HCT116 (cell line): ENCODE measurements around the gene CTIF.

ENCODE experiments used
- CEBPB ChIP-seq: IDR thresholded peaks from 2 replicates; pipeline ENCODE4 v1.6.1; 2012; ENCODE audit warnings: low read depth
- CTCF ChIP-seq, 3 experiments: fragments of 200-600 bp in 1 of 3; sonication (generic) in 1 of 3; IDR thresholded peaks in 2 of 3; conservative IDR thresholded peaks in 1 of 3; 2 replicates each; pipeline ENCODE4 v1.5.1; 2012 to 2017; ENCODE audit warnings: low read depth in 2 of 3, low read length in 2 of 3, antibody characterized with exemption in 1 of 3, borderline replicate concordance in 1 of 3, control low read depth in 1 of 3, mild to moderate bottlenecking in 1 of 3, mixed read lengths in 1 of 3, mixed run types in 1 of 3, moderate library complexity in 1 of 3; ENCODE audit not compliant: insufficient read depth in 1 of 3
- ELF1 ChIP-seq: IDR thresholded peaks from 2 replicates; pipeline ENCODE4 v1.6.1; 2012; ENCODE audit warnings: low read depth, borderline replicate concordance
- EZH2 ChIP-seq: fragments of 200-600 bp; sonication (generic); IDR thresholded peaks from 2 replicates; pipeline ENCODE4 v1.6.1; 2017; ENCODE audit warnings: antibody characterized with exemption, mixed run types
- EZH2phosphoT487 ChIP-seq: fragments of 200-600 bp; IDR thresholded peaks from 2 replicates; pipeline ENCODE4 v1.6.1; 2018; ENCODE audit warnings: antibody characterized with exemption, borderline replicate concordance
- JUND ChIP-seq: IDR thresholded peaks from 2 replicates; pipeline ENCODE4 v1.6.1; 2012
- POLR2A ChIP-seq: IDR thresholded peaks from 2 replicates; pipeline ENCODE4 v1.7.0; 2011; ENCODE audit warnings: borderline replicate concordance; ENCODE audit not compliant: insufficient read depth, insufficient read length; ENCODE audit errors: extremely low read depth
- POLR2AphosphoS5 ChIP-seq: IDR thresholded peaks from 2 replicates; pipeline ENCODE4 v1.6.1; 2011; ENCODE audit warnings: mild to moderate bottlenecking, low read depth, low read length, moderate library complexity
- RAD21 ChIP-seq: IDR thresholded peaks from 2 replicates; pipeline ENCODE4 v1.6.1; 2012; ENCODE audit warnings: low read depth, mild to moderate bottlenecking
- REST ChIP-seq: IDR thresholded peaks from 2 replicates; pipeline ENCODE4 v1.6.1; 2012; ENCODE audit warnings: low read depth
- SIN3A ChIP-seq: IDR thresholded peaks from 2 replicates; pipeline ENCODE4 v1.6.1; 2012; ENCODE audit warnings: low read depth
- SRF ChIP-seq: IDR thresholded peaks from 2 replicates; pipeline ENCODE4 v1.6.1; 2012; ENCODE audit warnings: low read depth
- TCF7L2 ChIP-seq: IDR thresholded peaks from 2 replicates; pipeline ENCODE4 v1.7.0; 2011; ENCODE audit warnings: borderline replicate concordance, inconsistent platforms; ENCODE audit not compliant: insufficient read depth, insufficient read length; ENCODE audit errors: extremely low read depth
- ZBTB33 ChIP-seq: IDR thresholded peaks from 2 replicates; pipeline ENCODE4 v1.6.1; 2011; ENCODE audit warnings: mild to moderate bottlenecking, low read length, moderate library complexity; ENCODE audit not compliant: insufficient replicate concordance; ENCODE audit errors: extremely low read depth

- peak in 1 of 3 experiments; percentile 12; a peak in 1 of 6 replicates for TF ChIP-seq CTCF (IDR thresholded peaks at IDR 0.05 in 2 of 3, conservative IDR thresholded peaks at IDR 0.05 in 1 of 3; ENCODE audit: borderline replicate concordance in 1 of 3, insufficient read depth in 1 of 3, low read depth in 2 of 3, low read length in 2 of 3)
- no peak for TF ChIP-seq RAD21
- TF ChIP-seq POLR2A, result no peak
- TF ChIP-seq TCF7L2, result peak; percentile 52
- no peak for TF ChIP-seq SRF
- no peak for TF ChIP-seq ELF1
- peak; percentile 69 for TF ChIP-seq POLR2AphosphoS5
- no peak for TF ChIP-seq SIN3A
- no peak for TF ChIP-seq ZBTB33
- TF ChIP-seq EZH2, result no peak
- no peak for TF ChIP-seq JUND
- no peak for TF ChIP-seq REST
- TF ChIP-seq CEBPB, result no peak
- no peak for TF ChIP-seq EZH2phosphoT487
These were observed 294.3 kb downstream of the CTIF start for GRCh38 chr18:48832938-48833700.
